Motor neuron (in vitro differentiated cells): ENCODE data around the gene NMNAT3. TPM values are rescaled to one million over a fixed set of nuclear protein-coding genes. Genes with fewer than 3 reads are reported as not detected.

Experiments
- ATAC-seq, 8 experiments: fragments of 200-7000 bp; cut with Tn5 transposase; replicated peaks in 6 of 8; 2 replicates each; pipeline ENCODE4 v1.8.0; 2021; ENCODE audit warnings: mild to moderate bottlenecking in 8 of 8, moderate library complexity in 8 of 8
- H3K27ac ChIP-seq, 2 donors: fragments of 250-450 bp; sonication (Bioruptor Pico); 2 replicates each; pipeline ENCODE4 v1.9.0; 2021; ENCODE audit warnings: antibody characterized with exemption in 2 of 2, mild to moderate bottlenecking in 2 of 2, moderate library complexity in 1 of 2
- H3K4me1 ChIP-seq, 2 donors: fragments of 250-450 bp; sonication (Bioruptor Pico); replicated peaks in 1 of 2; 2 replicates each; pipeline ENCODE4 v1.6.1; 2021; ENCODE audit warnings: antibody characterized with exemption in 2 of 2, mild to moderate bottlenecking in 2 of 2, moderate library complexity in 1 of 2
- H3K4me3 ChIP-seq, 5 donors: fragments of 250-450 bp; sonication (Bioruptor Pico); 2 replicates each; pipeline ENCODE4 v1.9.0; 2021; ENCODE audit warnings: antibody characterized with exemption in 5 of 5, mild to moderate bottlenecking in 5 of 5, moderate library complexity in 4 of 5
- WGBS, 10 experiments: fragments of 450-650 bp; shearing (Covaris generic); methylation state at CpG; one replicate each; pipeline ENCODE4 v1.0.0; 2022; 5-methylcytosine and 5-hydroxymethylcytosine counted together
- in situ Hi-C, 9 experiments: fragments of 400-800 bp; cut with MboI; loops; one replicate each; pipeline ENCODE4 v1.15.0; 2021; ENCODE audit warnings: low sequenced_read_pairs in 9 of 9, low pct_unique_long_range_greater_than_20kb in 2 of 9; ENCODE audit not compliant: unreplicated experiment in 9 of 9
- total RNA-seq, 8 experiments: library from RNA; unstranded; fragments of 300-600 nt; gene quantifications; 2 replicates each; pipeline versions ENCODE4 v1.2.3 to v1.2.4, GENCODE V29; 2022

NMNAT3 gene
- total RNA-seq, result 10 to 100 TPM in 2 of 8 experiments, 1 to 10 TPM in 5, under 1 TPM in 1; 0.66 to 13.4 (median 6.1) TPM

DNA sequence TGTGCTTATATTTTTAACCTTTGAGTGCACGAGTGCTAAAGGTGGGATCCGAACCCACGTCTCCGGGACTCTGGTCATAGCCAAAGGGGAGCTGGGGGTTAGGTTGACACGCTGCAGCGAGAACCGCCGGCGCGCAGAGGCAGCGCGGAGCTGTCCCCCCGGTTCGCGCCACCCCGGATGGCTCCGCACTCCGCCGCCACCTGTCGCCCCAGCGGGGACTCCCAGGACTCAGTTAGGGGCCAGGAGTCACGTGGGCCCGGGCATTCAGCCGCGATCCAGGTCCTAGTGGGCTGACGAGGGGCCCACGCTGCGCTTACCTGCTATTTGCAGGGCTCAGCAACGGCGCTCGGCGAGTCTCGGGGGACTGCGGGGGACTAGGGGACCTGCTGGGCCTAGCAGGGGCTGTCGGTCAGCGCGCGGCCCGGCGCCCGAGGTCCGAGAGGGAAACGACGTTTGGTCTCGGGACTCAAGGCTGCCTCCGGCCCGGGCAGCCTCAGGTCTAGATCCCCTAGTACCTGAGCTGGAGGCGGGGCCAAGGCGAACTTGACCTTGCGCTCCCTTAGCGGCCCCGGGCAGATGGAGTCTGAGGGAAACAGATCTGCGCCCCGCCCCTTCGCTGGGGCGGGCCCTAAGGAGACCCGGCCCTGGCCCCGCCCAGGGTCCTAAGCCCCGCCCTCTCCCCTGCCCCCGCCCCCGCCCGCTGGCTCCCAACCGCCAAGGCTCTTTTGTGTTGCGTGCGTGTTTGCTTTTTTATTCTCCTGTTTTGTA, at the start of gene NMNAT3:
TSS of gene NMNAT3 (minus strand) at position 585 of the 768 bp plus-strand sequence. CDS start 50,248 bp downstream, outside the sequence.
- Histone ChIP-seq H3K27ac (no peak within 1 kb of the TSS), H3K4me3 (peak within 1 kb of the TSS; percentile 38 to 72 (median 53)), H3K4me1 (peaks cover 24 to 39% of the 10 kb centered on the region in 2 donors)
- in situ Hi-C loops, result no loop called here
- 0 to 9% (median 5%) methylated on average over 1 to 26 of the region's 65 CpGs; no CpG with 5 or more reads in 3 of the 10 experiments for WGBS, 10 experiments
- ATAC-seq, result peak; percentile 89 to 99 (median 93)

DNA sequence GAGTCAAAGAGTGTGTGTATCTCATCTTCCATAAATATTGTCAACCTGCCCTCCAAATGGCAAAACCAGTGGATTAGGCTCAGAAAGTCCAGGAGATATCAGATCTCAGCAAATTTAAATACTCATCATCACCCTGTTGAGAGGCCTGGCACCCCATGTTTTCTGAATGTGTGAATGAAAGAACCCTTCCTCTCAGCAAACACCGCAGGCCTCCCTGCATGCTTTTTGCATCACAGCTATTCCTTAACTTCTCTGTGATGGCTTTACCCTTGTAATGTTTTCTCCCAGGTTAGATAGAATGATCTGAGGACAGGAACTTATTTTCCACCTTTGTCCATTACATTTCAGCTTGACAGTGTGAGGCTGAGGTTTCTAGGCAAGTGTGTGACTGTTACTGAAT, 43.6 kb upstream of the NMNAT3 start:
- no peak for ATAC-seq
- Histone ChIP-seq H3K4me1 (no peaks in the 10 kb centered on the region), H3K27ac (no peak overlapping the region), H3K4me3 (no peak overlapping the region)
- 43 to 100% (median 60%) methylated on average over 1 of the region's 1 CpG; no CpG with 5 or more reads in 4 of the 10 experiments for WGBS, 10 experiments
- in situ Hi-C loops, result no loop called here

DNA sequence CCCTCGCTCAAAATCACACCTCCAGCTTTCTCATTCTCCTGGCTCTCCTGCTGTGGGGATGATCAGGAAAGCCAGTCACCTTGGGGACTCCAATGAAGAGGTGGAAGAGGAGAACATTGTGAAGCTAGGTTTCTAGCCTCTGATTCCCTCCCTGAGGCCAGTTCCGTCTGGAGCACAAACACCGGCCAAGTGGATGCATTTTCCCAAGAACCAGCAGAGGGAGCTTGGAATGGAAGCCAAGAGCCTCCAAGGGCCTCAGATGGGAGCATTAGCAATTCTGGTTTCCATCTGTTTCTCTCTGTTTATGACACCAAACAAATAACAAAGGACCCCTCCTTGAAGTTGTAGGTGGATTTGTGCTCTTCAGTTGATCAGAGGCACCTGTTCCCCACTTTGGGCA, 40.6 kb upstream of the NMNAT3 start:
- ATAC-seq, result peak in 4 of 8 experiments; percentile 54 to 94 (median 86)
- whole genome bisulfite sequencing, 10 experiments, result 14 to 80% (median 57%) methylated on average over 2 of the region's 3 CpGs; no CpG with 5 or more reads in 6 of the 10 experiments
- H3K27ac ChIP-seq, result no peak overlapping the region
- H3K4me3 ChIP-seq, result no peak overlapping the region
- H3K4me1 ChIP-seq, result no peaks in the 10 kb centered on the region
- in situ Hi-C loops, result no loop called here

DNA sequence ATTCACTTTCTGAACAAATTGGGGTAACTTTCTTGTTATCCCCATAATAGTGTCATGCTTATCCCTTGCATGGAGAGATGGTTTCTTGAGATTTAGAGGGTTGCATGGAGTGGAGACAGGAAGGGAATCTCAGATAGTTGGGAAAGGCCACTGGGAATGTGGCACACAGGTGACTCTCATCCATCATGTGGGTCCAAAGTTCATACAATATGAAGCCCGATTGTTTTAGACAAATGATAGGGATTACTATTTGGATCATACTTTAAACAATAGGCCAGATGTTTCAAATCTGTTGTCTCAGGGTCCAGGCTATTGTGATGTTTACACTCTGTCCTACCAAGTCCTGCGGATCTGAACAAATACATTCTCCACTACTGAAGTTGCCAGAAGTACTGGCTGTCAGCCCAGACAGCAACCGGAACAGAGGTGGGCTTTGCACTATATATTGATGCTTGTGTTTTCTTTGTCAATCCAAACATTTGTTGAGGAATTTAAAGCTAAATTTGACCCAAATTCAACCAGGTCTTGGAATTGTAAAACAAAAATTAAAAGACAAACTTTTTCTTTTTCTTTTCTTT, 39.2 kb upstream of the NMNAT3 start:
- H3K4me3 ChIP-seq, result no peak overlapping the region
- no peak overlapping the region for H3K27ac ChIP-seq
- 0 to 94% (median 68%) methylated on average over 1 to 3 of the region's 3 CpGs for WGBS, 10 experiments
- in situ Hi-C loops, result no loop called here
- ATAC-seq, result no peak
- no peaks in the 10 kb centered on the region for H3K4me1 ChIP-seq

DNA sequence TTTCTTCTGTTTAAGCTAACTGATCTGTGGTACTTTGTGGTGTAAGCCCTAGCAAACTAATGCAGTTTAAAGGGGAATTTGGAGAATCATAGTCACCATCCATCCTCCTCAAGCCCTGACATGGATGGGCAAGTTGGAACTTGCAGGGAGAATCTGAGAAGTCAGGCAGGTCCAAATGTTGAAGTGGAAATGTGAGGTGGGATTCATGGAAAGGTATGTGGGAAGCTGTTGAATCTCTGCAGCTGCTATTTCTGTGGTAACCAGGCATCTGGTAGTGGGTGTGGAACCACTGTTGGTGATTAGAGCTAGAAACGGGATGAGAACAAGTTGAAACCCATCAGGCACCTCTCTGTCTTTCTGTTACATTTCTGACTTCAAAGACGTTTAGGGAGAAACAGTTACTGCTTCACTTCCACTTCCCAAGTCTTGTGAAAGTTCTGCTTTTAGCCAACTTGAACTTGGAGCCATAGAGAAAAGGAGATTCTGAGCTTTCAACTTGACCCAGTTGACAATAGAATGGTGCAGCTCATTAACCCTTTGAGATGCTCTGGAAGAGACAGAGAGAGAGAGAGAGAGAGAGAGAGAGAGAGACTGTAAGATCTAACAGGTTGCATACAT, 38.1 kb upstream of the NMNAT3 start:
- ATAC-seq, result peak in 1 of 8 experiments; percentile 55
- Histone ChIP-seq H3K4me3 (no peak overlapping the region), H3K27ac (no peak overlapping the region), H3K4me1 (no peaks in the 10 kb centered on the region)
- in situ Hi-C loops, result no loop called here
- 0 to 100% (median 8%) methylated on average over 1 to 2 of the region's 2 CpGs; no CpG with 5 or more reads in 3 of the 10 experiments for WGBS, 10 experiments

DNA sequence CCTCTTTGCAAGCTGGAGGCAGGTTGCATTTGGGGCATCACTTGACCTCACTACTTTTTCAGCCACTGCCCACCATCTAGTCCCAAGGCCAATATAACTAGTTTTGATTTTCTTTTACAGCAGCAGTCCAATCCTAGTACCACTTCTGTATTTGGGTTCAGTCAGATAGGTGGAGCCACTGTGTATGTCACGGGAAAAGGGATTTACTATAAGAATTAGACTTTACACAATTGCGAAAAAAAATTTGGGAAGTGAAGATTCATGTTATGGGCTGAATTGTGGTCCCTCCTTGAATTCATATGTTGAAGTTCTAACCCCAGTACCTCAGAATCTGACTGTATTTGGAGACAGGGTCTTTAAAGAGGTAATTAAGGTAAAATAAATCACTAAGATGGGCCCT, 37.4 kb upstream of the NMNAT3 start:
- H3K4me3 ChIP-seq, result no peak overlapping the region
- H3K27ac ChIP-seq, result no peak overlapping the region
- ATAC-seq, result no peak
- WGBS, 10 experiments, result 0 to 100% (median 90%) methylated on average over 1 to 2 of the region's 2 CpGs; no CpG with 5 or more reads in 2 of the 10 experiments
- no peaks in the 10 kb centered on the region for H3K4me1 ChIP-seq
- in situ Hi-C loops, result no loop called here

DNA sequence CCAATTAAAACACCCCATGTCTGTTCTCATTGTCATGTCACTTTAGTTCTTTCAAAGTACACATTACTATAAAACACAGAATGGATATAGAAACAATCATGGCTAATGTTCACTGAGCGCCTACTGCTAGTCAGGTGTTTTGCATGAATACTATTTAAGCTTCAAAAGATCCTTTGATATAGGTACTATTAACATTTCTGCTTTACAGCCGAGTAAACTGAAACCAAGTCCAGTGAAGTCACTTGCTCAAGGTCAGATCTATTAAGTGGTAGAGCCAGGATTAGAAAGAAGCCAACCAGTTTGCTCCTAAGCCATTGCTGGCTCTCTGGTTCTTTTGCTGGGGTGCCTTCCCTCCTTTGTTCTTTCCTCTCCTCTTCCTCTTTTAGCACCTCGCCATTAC, 32.4 kb upstream of the NMNAT3 start:
- Histone ChIP-seq H3K4me3 (no peak overlapping the region), H3K4me1 (no peaks in the 10 kb centered on the region), H3K27ac (no peak overlapping the region)
- in situ Hi-C loops, result no loop called here
- no peak for ATAC-seq
- WGBS, 10 experiments, result 0 to 100% (median 60%) methylated on average over 1 to 3 of the region's 3 CpGs; no CpG with 5 or more reads in 2 of the 10 experiments

DNA sequence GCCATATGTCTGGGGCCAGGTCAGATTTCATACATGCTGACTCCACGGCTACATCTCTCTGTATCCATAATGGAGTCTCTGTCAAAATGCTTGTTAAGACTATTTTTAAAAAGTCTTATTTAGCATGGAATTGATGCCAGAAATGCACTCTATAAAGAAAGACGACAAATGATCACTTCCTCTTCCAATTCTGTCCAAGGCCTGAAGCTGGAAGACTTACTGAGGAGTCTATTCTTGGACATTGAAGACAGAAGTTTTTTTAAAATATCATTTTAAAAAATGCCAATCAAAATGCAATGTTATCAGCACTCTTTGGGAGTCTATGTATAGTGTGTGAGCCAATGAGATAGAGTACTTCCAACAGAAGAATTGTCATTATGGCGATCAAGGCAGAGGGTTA, 27.9 kb upstream of the NMNAT3 start:
- Histone ChIP-seq H3K27ac (no peak overlapping the region), H3K4me1 (no peaks in the 10 kb centered on the region), H3K4me3 (no peak overlapping the region)
- in situ Hi-C loops, result no loop called here
- ATAC-seq, result no peak
- WGBS, 10 experiments, result 37 to 100% (median 83%) methylated on average over 1 to 3 of the region's 3 CpGs; no CpG with 5 or more reads in 1 of the 10 experiments

DNA sequence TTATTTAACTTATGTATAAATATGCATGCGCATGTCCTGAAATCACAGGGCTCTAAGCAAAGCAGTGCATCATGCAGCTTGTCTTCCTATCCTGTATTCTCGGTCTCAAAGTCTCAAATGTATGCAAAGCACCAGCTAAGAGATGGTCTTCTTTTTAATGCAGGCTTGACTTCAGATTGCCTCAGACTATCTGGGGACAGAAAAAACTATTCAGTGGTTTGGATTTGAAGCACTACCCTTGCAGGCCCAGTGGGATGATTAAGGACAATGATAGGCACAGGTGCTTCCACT, 18.5 kb upstream of the NMNAT3 start:
- peak in 4 of 8 experiments; percentile 28 to 88 (median 72) for ATAC-seq
- in situ Hi-C loops, result no loop called here
- H3K4me3 ChIP-seq, result no peak overlapping the region
- peaks cover 3 to 52% of the 10 kb centered on the region in 2 donors for H3K4me1 ChIP-seq
- peak overlapping the region in 1 of 2 donors; percentile 51 for H3K27ac ChIP-seq
- 0 to 86% (median 59%) methylated on average over 1 to 2 of the region's 2 CpGs; no CpG with 5 or more reads in 2 of the 10 experiments for WGBS, 10 experiments

DNA sequence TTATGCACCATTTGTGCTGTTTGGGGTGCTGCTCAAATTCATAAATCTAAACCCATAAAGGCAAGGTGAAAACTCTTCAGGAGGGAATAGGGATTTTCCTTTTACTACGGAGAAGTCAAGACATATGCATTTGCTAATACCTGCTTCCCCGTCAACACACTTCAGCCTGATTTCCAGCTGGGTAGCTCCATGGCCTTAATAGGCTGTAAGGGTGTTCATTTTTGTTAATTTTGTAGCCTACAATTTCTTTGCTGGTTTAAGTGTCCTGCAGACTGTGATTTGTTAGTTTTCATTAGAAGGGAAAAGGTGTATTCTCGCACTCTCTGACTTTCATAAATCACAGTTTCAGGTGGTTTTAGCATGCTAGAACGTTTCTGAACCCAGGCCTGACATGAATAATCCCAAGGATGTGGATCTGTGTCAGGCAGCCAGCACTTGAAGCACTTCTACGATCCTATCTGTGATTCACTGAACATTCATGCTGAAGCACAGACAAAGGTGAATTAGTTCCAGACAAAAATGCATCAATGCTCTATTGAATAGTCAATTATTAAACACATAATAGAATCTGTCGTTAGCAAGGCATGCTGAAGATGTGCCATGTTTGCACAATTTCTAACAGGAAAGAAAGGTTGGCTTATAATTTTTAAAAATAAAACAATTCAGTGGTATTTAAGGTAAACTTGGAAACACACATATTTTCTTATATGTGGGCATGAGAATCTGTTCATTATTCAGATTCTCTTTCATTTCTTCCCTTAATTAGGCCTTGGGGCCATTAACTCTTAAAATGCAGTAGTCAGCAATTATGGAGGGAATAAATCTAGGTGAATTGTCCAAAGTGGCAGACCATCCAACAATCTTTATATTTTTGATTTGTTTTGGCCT, 17.9 kb upstream of the NMNAT3 start:
- 0 to 44% (median 33%) methylated on average over 1 to 6 of the region's 6 CpGs; no CpG with 5 or more reads in 1 of the 10 experiments for WGBS, 10 experiments

DNA sequence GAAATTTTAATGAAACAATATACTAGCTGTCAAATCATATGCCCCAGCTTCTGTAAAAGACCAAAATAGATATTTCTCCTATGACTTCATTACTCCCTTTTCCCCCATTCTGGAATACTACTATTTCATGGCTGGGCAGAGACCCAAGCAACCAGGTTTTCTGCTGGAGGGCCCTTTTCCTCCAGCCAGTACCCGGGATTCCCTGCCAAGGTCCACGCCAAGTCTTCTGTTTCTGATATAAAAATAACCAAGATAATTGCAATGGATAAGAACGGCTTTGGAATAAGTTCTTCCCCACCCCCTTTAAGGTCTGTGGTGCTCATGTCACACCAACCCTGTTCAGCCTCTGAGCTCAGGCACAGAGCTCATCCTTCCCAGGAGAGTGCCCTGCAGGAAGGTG, 17.2 kb upstream of the NMNAT3 start:
- WGBS, 10 experiments, result 0 to 100% (median 45%) methylated on average over 1 to 3 of the region's 3 CpGs; no CpG with 5 or more reads in 4 of the 10 experiments
- ATAC-seq, result peak in 3 of 8 experiments; percentile 8 to 23 (median 22)
- Histone ChIP-seq H3K27ac (peak overlapping the region in 1 of 2 donors; percentile 13), H3K4me1 (peaks cover 3 to 49% of the 10 kb centered on the region in 2 donors), H3K4me3 (no peak overlapping the region)
- in situ Hi-C loops, result no loop called here

More for the DNA sequence above, 17.9 kb upstream of the NMNAT3 start:
- peaks cover 3 to 52% of the 10 kb centered on the region in 2 donors for H3K4me1 ChIP-seq
- peak overlapping the region in 1 of 2 donors; percentile 51 for H3K27ac ChIP-seq
- peak in 6 of 8 experiments; percentile 33 to 78 (median 48) for ATAC-seq
- no peak overlapping the region for H3K4me3 ChIP-seq
- in situ Hi-C loops, result no loop called here

DNA sequence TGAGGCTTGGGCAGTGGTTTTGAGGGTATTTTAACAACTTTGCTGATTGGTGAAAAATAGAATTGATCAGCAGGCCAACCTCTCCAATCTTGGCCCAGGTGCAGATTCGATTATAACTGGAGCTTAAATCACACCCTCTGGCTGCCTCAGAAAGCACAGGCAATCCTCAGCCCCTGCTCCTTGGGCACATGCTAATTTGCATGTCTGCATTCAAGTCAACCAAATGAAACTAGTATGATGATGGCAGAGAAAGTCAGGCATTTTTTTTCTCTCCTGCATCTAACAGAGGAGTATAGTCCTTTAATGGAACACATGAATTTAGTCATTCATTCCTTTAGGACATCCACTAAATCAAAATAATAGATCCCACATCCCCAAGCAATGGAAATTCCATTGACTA, 16.8 kb upstream of the NMNAT3 start:
- in situ Hi-C loops, result no loop called here

More for the DNA sequence above, 16.8 kb upstream of the NMNAT3 start:
- peaks cover 7 to 49% of the 10 kb centered on the region in 2 donors for H3K4me1 ChIP-seq
- no peak for ATAC-seq
- H3K27ac ChIP-seq, result peak overlapping the region in 1 of 2 donors; percentile 13
- no peak overlapping the region for H3K4me3 ChIP-seq
- WGBS, 10 experiments, result 0 to 71% (median 40%) methylated on average over 1 of the region's 1 CpG; no CpG with 5 or more reads in 3 of the 10 experiments
